Suppressor macrophage treated with lipopolysaccharide for 1 hour (primary cell): ENCODE measurements around the gene GPR107.
"Not testable (repeated sequence)": the region's sequence is repeated elsewhere in the genome, so short reads cannot be mapped to it uniquely, and the experiment has no call there.

Experiments used
- DNase-seq, 3 donors: peaks; one replicate each; pipeline ENCODE4 v3.0.0-alpha.2; 2020 to 2022

Gene GPR107

DNA sequence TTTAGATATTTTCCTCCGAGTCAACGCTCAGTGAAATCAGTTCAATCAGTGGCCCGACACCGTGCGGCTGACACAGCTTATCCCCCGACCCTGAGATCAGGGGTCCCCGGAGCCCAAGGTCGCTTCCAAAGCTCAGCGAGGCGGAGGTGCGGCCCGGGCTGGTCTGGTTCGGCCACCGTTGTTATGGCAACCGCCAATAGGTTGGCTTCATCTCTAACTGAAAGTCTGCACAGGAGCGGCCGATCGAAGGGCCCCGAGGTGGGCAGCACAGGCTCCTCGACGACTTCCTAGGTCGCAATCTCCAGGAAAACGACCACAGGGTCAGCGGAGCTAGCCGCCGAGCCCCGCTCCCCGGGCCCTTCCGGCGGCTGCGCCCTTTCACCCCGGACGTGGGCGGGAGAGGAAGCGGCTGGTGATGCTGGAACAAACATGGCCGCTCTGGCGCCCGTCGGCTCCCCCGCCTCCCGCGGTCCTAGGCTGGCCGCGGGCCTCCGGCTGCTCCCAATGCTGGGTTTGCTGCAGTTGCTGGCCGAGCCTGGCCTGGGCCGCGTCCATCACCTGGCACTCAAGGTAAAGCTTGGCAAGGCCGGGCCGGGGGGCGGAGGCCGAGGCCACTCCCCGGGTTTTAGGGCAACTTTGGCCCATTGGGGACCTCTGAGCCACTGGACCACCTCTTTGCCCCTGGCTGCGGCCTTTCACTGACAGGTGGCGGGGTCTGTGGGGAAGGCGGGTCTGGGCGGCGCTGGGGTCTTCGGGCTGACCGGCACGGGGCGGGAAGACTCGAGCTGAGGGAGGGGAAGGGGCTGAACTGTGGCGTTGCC lies at the start of gene GPR107:
Gene GPR107, plus strand, starts transcription at position 403 of the 821 bp plus-strand sequence. Its CDS starts 27 bp downstream, at position 430.
- DNase-seq, result peak; percentile 93 to 95 (median 93)

DNA sequence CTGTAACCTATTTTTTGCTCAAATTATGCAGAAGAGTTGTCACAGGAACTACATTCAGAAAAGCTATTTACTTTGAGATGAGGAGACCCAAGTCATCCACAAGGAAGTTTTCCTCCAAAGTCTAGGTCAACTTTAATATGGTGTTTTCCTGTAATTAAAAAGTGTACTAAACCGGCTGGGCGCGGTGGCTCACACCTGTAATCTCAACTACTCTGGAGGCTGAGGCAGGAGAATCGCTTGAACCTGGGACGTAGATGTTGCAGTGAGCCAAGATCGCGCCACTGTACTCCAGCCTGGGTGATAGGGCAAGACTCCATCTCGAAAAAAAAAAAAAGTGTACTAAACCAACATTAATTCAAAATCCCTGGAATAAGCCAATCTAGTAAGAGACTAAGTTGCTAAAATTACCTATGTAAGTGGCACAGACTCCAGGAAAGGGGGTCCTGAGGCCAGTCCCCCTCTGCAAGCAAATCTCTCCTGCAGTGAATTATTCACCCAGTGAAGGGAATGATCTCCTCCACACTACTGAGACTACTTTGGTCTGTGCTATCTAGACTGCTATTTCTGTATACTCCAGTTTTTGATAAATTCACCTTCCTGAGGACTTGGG lies 49.7 kb upstream of the GPR107 start:
- DNase-seq, result no peak

DNA sequence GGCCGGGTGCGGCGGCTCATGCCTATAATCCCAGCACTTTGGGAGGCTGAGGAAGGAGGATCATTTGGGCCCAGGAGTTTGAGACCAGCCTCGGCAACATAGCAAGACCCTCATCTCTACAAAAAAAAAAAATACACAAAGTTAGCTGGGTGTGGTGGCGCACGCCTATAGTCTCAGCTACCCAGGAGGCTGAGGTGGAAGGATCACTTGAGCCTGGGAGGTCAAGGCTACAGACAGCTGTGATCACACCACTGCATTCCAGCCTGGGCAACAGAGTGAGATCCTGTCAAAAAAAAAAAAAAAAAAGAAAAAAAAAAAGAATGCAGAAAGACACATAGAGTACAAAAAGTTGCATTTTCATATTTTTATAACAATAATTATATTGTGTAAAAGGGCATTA lies 46.8 kb upstream of the GPR107 start:
- DNase-seq, result not testable (repeated sequence)

DNA sequence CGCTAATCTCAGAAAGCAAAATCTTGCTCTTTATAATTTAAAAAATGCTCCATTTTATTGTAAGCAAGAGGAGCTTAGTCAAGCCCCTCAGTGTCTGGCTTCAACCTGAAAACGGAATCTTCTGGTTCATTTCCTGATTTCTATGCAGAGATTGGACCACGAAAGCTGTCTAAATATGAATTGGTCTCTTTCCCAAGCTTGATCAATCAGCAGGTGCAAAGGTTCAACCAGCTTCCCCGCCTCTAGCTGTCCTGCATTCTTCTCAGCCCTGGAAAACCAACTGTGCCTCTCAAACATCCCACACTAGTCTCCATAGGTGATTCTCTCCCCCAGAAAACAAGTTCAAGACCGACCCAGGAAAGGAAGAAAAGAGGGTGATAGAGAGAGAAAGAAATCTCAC lies 45.2 kb upstream of the GPR107 start:
- no peak for DNase-seq

DNA sequence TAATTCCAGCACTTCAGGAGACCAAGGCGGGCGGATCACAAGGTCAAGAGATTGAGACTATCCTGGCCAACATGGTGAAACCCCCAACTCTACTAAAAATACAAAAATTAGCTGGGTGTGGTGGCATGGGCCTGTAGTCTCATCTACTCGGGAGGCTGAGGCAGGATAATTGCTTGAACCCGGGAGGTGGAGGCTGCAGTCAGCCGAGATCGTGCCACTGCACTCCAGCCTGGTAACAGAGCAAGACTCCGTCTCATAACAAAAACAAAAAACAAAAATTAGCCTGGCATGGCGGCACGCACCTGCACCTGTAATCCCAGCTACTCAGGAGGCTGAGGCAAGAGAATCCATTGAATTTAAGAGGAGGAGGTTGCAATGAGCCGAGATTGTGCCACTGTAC lies 44.2 kb upstream of the GPR107 start:
- DNase-seq, result not testable (repeated sequence)

DNA sequence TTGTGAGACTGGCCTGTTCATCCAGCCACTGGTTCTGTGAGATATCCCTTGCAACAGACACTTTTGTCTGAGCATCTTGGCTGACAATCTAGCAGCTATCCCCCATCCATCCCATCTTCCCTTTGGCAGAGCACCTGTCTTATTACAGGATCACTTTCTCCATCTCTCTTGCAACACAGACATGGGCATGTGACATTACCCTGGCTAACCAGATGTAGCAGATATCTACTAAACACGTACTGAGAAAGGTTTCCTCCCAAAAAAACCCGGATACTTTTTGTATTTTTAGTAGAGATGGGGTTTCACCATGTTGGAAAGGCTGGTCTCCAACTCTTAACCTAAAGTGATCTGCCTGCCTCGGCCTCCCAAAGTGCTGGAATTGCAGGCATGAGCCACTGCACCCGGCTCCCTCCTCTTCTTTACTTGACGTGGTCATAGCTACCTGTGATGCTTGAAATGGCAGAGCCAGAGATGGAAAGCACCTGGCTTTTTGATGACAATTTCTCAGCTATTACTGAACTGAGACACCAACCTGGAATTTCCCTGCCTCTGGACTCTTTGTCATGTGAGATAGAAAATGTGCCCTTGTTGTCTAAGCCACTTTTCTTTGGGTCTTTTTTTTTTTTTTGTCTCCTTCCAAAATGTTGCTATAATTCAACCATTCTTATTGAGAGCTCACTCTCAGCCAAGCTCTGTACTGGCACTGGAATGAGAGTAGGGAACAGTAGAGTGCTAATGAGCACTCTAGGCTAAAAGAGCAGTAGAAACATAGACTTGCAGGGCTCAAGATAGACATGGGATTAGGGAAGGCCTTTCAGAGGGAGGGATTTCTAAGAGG lies 43.3 kb upstream of the GPR107 start:
- DNase-seq, result peak; percentile 79 to 89 (median 79)

DNA sequence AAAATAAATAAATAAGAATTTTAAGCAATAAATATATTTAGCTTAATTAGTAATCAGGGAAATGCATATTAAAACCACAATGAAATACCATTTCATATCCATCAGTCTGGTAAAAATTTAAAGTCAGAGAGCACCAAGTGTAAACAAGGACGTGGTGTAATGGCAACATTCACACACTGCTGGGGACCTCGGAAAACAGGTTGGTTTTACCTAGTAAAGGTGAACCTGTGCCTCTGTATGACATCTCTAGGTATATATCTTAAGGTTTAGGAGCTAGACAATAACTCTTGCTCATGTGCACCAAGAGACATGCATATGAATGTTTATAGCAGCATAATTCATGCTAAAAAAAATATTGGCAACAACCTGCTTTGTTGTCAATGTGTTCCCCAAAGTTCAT lies 40.4 kb upstream of the GPR107 start:
- DNase-seq, result no peak

DNA sequence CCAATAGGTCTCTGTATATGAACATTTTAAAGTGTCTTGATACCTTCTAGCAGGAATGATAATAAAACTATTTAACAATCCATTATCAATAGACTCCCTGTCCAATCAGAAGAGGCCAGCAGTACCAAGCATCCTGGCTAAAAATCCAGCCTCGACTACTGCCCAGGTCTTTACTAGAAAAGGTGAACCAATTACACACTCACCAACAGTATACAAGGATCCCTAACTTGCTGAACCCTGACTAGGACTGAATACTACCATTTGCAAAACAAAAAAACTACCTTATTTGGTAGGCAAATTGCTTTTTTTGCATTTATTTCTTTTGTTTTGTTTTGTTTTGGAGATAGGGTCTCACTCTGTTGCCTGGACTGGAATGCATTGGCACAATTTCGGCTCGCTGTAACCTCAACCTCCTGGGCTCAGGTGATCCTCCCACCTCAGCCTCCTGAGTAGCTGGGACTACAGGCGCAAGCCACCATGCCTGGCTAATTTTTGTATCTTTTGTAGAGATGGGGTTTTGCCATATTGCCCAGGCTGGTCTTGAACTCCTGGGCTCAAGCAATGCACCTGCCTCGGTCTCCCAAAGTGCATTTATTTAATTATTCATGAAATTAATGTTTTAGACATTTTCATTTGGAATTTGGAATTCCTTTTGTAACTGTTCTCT lies 38.2 kb upstream of the GPR107 start:
- no peak for DNase-seq

DNA sequence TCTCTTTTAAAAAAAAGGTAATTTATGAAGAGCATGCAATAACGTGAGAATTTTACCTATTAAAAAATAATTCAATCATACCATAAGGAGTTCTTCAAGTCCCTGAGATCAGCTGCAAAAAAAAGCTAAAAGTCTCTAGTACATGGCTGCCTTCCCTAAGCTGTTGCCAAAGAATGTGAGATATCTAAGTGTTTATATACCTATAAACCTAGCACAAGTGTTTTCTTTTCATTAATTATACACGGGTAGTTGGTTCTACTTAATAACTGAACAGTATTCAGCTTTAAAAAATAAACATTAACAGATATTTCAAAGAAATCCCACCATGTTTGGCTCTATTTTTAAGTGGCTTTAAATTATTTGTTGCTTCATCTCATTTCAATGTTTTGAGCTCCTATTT lies 36.6 kb upstream of the GPR107 start:
- no peak for DNase-seq

DNA sequence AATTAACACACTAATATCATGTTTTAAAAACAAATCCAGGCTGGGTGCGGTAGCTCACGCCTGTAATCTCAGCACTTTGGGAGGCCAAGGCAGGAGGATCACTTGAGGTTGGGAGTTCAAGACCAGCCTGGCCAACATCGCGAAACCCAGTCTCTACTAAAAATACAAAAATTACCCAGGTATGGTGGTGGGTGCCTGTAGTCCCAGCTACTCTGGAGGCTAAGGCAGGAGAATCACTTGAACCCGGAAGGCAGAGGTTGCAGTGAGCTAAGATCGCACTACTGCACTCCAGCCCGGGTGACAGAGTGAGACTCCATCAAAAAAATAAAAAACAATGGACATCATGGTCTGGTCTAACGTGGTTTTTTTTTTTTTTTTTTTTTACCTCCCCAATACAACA lies 36.2 kb upstream of the GPR107 start:
- not testable (repeated sequence) for DNase-seq

DNA sequence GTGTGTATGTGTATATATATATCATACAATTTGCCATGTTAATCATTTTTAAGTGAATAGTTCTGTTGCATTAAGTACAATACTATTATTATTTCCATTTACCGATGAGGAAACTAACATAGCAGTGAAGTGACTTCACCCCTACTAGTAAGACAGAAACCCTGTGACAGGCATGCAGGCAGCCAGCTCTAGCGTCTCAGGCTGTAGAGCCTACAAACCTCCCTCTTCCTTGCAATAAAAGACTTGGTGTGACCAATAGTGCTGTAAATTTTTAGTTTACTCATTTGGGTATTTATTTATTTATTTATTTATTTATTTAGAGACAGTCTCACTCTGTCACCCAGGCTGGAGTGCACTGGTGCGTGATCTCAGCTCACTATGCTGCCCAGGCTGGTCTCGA lies 35.4 kb upstream of the GPR107 start:
- no peak for DNase-seq

DNA sequence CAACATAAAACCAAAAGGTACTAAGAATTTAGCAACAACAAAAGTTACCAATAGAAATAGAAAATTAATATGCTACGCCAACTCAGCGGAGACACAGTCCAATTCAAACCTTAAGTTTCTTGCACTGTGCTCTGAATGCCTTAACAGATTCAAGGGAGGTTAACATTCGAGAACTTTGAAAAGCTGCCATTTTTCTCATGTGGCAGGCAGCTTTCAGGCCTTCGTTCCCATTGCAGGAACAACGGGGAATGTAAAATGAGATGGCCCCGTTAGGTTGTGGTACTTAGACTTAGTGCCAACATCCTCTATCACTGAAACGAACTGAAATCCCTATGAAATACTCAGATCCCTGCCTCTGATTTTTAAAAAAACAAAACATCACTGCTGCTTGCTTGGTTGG lies 33.1 kb upstream of the GPR107 start:
- no peak for DNase-seq

DNA sequence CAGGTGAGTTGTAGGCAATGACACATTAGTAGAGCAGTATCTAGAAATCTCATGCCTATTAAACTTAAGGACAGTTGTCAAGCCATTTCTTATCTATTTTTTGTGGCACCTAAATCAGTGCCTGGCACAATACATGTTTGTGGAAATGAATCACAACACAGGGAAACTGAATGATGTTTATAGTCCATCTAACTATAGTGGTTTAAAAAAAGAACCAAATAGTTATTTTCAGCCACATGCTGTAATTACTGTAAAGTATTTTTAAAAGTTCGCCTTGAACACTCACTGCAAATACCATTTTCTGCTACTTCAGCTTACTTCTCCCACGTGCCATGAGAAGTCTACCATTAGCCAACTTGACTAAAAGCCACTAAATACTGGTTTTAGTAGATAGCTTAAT lies 32.6 kb upstream of the GPR107 start:
- DNase-seq, result no peak

DNA sequence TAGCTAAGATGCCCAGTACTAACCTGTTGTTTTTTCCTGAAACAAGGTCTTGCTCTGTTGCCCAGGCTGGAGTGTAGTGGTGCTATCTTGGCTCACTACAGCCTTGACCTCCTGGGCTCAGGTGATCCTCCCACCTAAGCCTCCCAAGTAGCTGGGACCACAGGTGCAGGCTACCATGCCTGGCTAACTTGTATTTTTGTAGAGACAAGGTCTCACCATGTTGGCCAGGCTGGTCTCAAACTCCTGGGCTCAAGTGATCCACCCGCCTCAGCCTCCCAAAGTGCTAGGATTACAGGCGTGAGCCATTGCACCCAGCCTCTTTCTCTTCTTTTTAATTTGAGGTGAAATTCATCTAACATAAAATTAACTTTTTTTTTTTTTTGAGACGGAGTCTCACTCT lies 31.9 kb upstream of the GPR107 start:
- not testable (repeated sequence) for DNase-seq

DNA sequence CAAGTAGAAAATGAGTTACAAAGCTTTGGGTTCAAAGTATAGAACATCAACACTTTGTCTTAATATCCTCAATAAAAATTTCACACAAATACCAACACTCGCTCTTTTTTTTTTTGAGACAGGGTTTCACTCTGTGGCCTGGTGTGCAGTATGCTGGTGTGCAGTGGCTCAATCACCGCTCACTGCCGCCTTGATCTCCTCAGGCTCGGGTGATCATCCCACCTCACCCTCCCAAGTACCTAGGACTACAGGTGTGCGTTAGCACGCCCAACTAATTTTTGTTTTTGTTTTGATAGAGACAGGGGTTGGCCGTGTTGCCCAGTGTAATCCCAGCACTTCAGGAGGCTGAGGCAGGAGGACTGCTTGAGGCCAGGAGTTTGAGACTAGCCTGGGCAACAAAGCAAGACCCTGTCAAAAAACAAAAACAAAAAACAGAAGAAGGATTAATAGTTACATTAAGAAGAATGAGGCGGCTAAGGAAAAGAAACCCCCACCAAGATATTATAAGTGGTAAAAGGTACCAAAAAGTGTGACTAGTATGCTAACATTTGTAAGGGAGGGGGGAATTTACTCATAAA lies 31.1 kb upstream of the GPR107 start:
- no peak for DNase-seq

DNA sequence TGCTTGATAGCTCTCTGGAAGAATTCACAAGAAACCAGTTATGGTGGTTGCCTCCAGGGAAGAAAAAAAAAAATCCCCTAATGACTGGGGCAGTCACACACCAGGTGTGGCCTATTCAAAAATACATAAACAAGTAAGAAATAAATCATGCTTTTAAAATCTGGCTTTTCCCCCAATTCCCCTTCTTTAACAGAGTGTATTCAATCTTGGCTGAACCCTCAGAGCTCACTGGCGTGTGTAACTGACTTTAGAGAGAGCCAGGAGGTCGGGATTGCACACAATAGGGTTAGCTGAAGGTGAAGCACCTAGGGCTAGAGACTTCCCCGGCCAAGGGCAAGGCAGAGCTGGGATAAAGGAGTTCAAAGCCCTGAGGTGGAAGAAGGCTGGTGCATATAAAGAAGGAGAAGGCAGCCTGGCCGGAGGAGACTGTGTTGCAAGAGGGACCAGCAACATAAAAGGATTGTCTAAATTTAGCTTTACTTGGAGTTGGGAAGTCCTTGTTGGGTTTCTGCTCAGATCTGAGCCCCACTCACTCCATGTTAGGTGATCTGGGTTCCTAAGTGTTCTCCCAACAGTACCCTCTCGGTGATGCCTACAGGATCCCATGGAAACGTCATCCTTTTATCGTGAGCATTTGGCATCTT lies 30.4 kb upstream of the GPR107 start:
- DNase-seq, result peak; percentile 50 to 76 (median 58)

DNA sequence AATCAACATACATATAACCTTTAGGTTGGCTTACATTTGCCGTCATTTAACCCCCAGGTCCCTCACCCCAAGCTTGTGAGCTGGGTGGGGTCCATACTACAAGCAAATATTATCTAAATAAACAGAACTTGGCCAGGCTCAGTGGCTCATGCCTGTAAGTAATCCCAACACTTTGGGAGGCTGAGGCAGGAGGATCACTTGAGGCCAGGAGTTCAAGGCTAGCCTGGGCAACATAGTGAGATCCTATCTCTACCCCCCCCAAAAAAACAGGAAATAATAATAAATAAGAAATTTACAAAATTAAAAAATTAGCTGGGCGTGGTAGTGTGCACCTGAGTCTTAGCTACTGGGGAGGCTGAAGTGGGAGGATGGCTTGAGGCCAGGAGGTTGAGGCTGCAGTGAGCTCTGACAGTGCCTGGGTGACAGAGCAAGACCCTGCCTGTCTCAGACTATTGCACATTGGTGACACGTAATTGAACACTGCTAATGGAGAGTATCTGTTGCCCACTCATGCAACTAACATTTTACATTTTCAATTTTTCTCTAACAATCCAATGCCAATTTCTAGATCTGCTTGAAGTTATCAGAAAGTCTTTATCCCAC lies 29.6 kb upstream of the GPR107 start:
- no peak for DNase-seq

DNA sequence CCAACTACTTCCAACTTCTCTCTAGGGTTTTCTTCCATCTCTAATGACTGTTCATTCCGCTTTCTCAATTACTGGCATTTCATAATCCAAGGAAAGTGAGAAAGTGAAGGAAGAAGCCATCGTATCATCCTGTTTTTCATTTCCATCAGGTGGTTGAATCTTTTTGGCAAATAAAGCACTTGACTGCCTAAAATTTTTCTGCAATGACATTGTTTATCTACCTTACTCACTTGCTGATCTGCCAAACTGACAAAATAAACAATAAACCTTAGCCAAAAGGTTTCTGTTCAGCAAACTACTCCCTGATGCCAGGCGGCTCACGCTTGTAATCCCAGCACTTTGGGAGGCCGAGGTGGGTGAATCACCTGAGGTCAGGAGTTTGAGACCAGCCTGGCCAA lies 29.1 kb upstream of the GPR107 start:
- no peak for DNase-seq

DNA sequence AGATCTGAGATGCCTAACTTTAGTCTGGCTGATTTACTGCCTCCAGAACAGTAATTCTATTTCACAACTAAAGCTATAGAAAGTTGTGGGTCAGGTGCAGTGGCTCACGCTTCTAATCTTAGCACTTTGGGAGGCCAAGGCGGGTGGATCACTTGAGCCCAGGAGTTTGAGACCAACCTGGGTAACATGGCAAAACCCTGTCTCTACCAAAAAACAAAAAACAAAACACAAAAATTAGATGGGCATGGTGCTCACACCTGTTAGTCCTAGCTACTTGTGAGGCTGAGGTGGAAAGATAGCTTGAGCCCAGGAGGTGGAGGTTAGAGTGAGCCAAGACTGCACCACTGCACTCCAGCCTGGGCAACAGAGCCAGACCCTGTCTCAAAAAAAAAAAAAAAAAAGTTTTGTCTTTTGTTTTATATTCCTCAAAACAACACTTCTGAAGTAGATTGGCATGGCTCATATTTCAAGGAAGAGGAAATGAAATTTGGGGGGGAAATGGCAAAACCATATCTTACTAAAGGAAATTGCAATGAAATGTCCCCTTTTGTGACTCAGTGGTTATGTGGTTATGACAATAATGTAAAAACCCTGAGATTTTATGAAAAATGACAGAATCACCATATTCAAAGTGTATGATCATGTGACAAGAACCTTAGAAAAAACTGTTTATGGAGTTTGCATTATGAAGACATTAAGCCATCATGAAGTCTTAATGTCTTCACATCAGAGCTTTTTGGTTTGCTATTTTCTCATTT lies 26.9 kb upstream of the GPR107 start:
- DNase-seq, result peak; percentile 81 to 98 (median 96)

DNA sequence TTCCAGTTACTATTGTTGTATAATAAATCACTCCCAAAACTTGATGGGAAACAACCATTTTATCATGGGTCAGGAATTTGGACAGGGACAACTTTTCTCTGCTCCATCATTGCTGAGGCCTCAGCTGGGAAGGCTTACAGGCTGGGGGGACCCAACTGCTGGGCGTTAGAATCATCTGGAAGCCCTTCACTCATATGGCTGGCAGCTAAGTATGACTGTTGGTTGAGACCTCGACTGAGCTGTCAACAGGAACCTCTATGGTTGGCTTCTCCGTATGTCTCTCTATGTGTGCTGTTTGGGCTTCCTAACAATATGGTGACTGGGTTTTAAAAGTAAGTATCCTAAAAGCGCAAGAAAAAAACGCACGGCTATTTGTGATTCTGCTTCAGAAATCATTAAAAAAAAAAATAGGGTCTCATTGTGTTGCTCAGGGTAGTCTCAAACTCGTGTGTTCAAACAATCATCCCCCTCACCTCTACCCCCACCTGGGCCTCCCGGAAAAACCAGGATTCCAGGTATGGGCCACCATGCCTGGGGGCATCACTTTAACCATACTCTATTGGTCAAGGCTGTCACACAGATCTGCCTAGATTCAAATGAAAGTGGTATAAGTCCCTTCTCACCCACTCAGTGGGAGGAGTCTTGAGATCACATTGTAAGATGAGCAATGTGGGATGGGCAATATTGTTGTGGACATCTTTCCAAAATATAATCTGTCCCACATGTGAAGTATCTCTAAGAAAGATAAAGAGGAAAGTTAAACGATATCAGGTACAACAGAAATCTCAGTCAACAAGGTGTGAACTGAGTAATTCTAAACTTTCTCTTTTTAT lies 26.0 kb upstream of the GPR107 start:
- DNase-seq, result peak; percentile 51 to 64 (median 52)
